ENCODE data around the gene IFT172.

DNA sequence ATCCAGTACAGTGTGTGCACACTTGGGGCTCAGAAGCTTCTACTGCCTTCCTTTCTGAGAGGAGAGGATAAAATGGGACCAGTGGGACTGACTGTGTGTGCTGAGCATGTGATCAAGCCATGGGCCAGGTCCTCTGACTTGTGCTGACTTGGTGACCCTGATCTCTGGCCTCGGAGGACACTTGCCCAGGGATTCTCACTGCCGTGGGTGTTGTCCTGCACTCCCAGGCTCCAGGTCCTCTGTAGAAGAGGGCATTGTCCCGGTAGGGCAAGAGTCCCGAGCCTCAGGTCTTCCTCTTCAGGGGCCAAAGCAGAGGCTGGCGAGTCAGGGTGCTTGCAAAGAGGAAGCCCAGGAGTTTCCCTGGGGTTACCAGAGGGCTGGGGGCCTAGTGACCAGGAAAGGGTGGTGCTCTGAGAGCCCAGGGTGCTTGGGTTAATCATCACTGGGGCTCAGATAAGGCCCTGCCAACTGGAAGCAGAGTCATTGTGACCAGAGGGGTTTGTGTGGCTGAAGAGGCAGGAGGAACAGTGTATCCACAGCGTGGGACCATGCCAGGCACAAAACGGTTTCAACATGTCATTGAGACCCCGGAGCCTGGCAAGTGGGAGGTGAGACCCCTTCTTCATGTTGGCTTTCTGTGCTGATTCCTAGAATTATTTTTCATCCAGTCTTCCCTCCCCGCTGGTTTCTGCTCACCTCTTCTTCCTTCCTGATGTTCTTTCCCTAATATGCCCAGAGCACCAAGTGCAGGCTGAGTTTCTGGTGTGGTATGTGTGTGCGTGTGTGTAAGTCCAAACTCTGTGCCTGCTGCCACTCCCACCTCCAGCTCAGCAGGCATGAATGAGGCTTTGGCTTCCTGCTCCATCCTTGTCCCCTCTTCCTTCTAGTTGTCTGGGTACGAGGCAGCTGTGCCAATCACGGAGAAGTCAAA, 7.1 kb upstream of the IFT172 start, which contains the start of gene GCKR:
- TF ChIP-seq REST (IDR thresholded peaks at IDR 0.05; ENCODE audit: insufficient read depth in 1 of 2, low read depth in 2 of 2, low read length in 2 of 2) (no peak), TAF1 (IDR thresholded peaks at IDR 0.05; ENCODE audit: borderline replicate concordance, insufficient read depth, low read length) (no peak)
